GM19025 (cell line): Measurements from ENCODE around the gene SCG5.

Experiments used
- ATAC-seq: cut with Tn5 transposase; IDR thresholded peaks from one replicate; pipeline ENCODE4 v1.9.1; 2021; ENCODE audit warnings: mild to moderate bottlenecking, low read depth, moderate library complexity; ENCODE audit not compliant: unreplicated experiment

Gene SCG5

DNA sequence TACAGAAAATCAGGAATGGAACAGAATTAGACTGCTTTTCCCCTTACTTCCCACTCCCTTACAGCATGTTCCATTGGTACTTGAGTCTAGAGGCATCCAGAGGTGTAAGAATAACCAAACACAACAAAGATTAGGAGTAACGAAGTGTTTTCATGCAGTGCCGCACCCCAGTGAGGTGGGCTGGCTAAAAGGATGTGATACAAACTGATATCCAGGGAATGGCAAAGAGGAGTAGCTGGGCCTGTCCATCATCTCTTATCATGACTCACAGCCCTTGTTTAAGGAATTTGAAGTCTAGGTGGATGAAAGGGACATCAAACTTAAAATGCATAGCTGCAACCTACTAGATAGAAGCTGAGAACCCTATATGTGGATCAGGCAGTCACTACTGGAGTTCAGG is 16.4 kb downstream of the SCG5 start:
- no peak for ATAC-seq

DNA sequence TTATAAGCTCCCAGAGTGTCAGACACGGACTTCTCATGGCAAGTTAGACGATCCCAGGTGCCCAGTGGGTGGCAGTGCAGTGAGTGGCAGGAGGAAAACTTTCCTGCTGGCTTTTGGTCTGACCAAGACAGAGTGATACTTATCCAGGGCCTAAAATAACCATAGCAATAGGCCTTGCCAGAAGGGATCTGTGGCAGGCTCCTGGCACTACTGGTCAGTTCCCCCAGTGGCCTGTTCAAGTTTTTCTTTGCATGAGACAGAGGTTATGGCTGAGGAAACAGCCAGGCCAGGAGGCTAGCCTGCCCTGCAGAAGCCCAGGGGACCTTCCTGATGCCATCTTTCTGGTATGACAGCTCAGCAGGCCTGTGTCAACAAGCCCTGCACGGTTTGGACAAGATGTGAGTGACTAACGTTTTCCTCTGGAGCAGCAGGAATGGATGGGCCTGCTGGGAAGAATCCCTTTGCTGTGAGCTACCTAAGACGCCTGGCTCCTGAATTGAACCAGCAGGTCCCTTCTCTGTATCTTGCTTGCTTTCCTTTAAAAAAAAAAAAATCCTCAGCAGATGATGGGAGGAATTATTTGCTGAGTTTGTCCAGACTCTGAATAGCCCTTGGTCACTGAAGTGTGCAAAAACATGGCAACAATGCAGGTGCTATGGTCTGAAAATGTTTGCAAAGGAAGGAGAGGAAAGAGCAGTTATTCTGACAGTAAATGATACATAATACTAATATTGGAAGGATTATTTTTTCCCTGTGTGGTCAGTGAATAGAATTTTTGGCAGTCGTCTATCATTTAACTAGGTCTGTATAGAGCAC is 18.0 kb downstream of the SCG5 start:
- no peak for ATAC-seq

DNA sequence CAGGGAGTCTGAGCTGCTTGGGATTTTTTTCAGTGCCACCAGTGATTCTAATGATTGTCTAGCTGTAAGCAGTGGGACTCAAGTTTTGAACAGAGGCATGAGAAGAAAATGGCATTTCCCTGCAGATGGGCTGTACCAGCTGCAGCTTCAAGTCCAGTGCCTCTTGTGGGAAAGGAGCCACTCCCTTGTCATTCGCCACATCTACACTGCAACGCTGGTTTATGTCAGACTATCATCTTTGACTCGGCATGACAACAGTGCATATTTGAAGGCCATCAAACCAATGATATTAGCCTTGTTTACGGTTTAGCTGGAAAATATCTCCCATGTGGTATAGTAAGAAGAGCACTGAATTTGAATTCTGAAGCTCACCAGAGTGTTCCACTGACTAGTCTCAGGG is 22.2 kb downstream of the SCG5 start:
- ATAC-seq = no peak

DNA sequence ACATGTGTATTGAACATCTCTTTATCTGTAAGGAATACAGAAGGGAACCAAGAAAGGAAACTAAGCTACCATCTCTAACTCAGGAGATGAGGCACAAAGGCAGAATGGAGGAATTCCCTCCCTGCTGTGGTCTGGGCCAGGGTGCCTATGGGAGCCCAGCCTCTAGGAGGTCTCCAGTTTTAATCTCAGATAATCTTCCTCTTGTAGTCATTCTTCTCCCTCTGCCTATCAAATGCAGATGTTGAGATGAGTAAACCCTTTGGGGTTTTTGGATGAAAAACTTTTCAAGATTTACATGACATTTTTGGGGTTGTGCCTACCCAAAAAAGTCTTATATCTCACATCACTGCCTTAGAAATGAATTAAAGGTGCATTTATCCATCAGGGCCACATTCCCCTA is 23.3 kb downstream of the SCG5 start:
- no peak for ATAC-seq

DNA sequence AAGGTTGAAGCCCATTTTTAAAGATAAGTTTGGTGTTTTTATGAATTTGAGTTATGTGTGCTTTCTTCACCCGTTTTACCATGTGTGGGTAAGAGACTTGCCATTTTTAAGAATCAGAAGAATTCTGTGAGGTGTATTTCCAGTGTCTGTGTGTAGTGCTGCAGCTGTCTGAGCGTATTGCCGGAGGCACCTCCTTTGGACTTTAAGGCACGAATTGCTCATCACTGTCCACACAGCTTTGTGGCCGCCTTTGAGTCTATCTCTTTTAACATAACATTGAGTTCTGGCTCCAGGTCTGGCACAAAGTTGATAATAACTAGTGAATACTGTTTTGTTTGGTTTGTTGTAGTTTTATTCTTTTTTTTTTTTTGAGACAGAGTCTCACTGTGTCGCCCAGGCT is 25.8 kb downstream of the SCG5 start:
- ATAC-seq = no peak

DNA sequence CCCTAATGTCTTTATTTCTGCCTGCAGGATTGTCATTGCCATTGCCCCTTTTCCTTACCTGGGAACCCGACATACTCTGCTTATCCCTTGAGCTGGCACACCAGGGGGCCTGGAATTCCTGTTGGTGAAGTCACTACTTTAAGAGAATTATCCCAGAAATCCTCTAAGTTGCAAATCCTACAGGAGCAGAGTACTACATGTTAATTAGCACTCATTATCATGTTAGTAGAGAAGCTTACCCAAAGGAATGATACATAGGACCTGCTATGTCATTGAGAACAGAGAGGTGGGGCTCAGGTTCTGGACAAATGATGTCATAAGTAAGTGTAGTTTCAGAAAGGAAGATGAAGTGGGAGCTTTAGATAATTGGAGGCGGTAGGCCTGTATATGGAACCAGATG is 27.4 kb downstream of the SCG5 start:
- ATAC-seq = no peak

DNA sequence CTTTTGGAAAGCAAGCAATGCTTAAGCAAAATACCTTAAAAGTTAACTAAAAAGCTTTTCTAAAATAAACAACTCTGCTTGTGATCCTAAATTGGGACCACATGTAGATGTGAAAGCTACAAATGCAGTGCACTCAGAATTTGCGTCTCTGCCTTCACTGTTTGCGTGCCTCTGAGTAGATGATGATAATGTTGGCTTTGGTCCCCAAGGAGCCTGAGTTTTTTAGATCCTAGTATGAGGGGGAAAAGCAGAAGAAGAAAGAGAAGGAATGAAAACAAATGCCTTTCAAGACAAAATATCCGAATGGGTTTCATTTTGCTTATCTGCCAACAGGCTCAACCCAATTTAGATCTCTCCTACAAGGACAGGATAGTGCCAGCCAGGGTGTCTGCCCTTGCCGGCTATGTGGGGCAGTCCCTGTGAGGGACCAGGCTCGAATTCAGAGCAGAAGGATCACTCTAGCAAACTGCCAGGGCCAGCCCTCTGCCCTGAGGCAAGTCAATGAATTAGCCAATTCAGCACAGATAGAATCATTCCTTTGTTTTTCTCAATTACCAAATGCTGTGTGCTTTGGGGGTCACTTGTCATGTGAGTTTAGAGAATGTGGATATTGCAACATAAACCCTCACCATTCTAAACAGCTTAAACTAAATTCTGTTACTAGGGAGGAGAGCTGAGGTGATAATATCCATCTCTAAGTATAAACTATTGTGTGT is 28.5 kb downstream of the SCG5 start:
- ATAC-seq = no peak

DNA sequence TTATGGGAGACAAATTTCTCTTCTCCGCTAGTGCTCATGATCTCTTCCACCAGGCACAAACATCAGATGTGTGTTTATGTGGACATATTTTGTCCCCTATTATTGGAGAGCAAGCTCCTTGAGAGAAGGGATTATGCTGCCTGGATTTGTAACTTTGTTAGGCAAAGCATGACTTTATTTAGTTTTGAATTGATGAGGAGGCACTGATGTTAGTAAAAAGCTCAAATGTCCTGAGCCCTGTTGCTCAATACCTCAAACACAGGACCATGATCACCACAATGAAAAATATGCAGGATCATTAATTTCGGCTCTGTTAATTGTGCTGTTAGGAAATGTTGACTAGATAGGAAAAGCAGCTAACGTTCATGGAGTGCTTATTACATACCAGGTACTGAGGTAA is 29.1 kb downstream of the SCG5 start:
- no peak for ATAC-seq

DNA sequence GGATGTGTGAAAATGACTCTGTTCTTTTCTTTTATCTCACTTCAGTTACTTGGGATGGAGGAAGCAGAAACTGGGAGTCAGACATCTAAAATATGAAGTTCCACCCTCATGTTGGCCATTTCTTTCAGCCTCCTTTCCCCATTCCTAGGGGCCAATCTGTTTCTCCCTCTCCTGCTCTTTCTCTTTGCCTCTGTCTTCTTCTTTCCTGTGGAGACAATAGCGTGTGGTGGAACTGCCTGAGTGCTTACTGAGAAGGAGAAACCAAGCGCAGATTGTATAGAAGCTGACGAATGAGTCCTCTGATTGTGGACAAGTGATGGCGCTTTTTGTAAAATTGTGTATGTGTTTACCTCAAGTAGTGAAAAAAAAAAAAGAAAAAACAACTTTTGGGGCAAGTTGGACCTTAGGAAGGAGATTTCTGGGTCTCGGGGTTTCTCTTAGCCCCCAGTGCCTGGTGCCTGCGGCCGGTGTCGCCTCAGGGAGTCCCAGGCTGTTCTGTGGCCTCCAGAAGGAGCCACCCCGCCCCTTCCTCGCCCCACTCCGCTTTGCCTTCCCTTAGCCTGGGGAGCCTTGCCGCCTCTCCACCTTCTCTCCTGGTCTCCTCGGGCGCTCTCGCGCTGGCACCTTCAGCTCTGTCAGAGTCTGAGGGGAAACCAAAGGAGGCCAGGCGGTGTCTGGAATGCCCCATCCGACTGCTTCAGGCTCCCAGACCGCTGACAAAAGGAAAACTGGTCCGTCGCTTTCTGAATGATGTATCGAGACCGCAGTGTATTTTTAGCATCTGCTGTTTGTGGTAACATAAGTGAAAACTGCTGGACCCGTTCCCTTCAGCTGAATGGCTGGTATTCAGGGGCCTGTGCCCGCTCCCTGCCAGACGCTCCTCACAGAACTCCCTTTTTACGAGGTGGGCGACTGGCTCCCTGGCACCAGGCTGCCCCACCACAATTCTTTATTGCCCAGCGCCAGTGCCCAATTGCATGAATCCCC is 30.1 kb downstream of the SCG5 start:
- ATAC-seq = no peak

DNA sequence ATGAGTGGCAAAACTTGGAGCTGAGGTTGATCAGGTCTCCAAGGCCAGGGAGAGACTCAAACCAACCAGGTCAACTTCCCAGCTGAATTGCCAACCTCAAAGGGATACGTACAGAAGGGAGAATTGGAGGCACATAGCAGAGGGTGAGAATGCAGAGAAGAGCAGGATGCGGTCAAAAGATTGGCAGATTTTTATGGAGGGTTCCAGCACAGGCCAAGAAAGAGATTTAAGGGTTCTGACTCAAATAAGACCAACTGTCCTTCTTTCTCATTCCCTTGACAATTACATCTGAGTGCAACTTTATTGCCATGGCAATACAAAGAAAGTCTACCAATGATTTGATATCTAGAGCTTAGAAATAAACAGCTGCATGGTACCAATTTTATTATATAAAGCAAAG is 33.2 kb downstream of the SCG5 start:
- no peak for ATAC-seq

DNA sequence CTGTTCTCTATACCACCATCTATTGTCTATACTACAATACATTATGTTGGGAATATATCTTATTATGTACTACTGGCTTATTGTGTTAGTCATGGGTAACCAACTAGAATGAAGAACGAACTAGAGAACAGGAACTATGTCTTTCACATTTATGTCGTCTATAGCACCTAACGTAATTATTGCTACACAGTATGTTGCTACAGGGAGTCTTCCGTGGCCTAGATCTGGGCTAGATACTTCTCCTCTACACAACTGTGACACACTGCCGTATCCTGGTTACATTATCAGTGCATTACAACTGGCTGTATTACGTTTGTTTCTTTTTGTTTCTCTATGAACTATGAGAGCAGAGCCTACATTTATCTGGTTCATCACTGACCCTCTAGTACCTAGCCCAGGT is 34.0 kb downstream of the SCG5 start:
- ATAC-seq = no peak

DNA sequence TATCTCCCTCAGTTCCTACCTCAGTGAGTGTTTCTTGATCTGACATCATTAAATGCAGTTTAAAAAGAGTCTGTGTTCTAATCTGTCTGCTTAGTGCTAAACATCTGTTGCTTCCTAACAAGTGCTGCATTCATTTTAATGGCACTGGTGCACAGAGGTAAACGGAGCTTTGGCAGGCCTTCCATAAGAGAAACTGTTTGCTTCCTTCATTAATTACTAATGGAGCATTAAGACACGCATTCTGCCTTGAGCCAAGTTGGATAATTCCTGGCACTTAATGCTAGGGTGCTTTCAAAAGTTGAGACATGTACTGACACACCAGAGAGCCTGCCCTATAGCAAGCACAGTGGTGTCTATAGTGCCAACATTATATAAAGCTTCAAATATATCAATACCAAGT is 34.7 kb downstream of the SCG5 start:
- ATAC-seq = no peak

DNA sequence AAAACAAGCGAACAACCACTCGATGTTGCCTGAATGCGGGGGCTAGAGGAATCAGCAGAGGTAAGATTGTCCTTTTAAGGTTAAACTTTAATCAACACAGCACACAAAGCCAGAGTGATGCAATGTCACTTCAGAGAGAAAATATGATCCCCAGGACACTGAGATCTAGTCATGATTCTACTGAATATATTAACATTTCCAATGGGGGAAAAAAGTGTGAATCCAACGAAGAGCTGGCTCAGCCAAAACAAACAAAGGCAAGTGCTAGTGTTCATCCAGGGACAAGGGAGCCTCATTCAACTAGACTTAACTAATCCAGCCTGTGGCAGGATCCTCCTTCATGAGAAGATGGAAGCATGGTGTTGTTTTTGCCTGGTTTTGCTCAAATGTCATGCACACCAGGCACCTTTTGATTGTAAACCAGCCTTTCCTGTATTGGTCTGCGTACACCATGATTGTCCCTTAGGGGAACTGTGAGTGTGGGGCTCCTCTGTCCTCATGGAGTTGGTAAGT is 35.8 kb downstream of the SCG5 start:
- no peak for ATAC-seq

DNA sequence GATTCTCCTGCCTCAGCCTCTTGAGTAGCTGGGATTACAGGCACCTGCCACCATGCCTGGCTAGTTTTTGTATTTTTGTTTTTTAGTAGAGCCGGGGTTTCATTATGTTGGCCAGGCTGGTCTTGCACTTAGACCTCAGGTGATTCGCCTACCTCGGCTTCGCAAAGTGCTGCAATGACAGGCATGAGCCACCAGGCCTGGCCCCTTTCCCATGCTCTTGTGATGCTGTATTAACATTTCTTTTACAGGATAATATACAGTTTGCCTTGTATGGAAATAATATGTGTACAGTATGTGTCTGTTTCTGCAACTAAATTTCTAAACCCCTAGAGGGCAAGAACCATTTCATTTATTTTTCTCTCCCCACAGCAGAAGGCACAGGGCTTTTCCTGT is 37.8 kb downstream of the SCG5 start:
- ATAC-seq = no peak

DNA sequence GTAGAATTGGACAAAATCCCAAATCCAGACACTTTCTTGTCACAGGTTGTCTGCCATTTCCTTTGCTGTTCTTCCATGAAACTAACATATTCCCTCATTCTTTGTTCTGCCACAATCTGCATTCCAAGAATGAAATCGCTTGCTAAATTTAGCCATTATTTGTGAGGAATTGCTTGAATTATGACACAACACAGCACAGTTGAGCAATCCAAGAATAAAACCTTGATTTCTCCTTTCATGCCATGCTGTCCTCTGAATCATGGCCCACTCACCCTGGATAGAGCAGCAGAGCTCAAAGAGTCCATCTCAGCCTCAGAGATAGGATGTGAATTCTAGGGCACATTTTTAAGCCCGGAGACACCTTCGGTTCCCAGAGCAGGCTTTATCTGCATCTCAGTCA is 41.1 kb downstream of the SCG5 start:
- no peak for ATAC-seq

DNA sequence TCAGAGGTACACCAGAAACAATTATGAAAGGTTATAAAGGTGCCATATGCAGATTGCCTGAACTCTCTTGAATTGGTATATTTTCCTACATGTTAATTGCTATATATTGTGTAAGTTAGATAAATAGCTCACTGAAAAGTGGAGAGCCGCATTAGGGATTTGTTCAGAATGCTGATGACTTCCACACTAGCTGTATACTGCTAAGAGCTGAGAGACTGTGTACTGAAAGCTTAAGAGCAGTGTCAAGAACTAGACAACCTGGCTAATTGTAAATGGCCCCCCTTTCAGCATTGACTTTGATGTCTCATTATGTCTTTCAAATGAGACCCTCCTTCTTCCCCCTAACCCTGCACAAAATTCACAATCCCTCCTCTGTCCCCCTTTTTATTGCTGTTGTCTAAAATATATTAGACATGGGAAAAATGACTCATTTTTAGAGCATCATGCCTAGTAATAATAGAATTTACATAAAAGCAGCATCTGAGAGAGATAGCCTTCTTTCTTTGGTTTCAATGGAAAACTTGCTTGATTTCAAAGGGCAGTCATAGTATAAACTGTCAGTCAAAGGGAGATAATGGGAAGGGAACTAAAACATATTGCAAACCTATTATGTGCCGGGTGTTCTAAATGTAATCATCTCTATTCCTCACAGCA is 41.6 kb downstream of the SCG5 start:
- no peak for ATAC-seq

DNA sequence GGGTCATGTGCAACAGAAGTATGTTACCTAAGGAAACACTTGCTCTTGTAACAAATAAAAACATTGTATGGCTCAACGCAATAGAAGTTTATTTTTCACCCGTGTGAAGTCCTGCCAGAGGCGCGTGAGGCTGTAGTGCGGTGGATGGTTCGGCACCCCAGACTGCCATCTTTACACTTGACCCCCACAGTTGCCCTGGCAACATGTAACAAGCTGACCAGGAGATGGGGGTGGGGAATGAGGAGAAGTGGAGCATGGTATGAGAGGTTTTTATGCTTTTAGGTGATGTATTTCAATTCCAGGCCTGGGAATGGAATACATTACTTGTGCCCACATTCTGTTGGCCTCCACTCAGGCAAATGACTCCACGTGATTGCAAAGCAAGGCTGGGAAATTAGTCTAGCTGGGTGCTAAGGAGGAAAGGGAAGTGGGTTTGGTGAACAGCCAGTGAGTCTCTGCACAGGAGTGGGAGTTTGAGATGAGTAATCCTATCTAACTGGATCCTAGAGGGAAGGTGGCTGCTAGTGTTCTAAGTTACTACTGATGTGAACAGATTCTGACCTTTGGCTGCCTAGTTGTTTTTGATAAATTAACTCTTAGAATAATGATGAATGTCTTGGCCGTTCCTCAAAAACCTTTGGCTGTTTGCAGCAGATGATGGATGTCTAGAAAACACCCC is 42.5 kb downstream of the SCG5 start:
- no peak for ATAC-seq

DNA sequence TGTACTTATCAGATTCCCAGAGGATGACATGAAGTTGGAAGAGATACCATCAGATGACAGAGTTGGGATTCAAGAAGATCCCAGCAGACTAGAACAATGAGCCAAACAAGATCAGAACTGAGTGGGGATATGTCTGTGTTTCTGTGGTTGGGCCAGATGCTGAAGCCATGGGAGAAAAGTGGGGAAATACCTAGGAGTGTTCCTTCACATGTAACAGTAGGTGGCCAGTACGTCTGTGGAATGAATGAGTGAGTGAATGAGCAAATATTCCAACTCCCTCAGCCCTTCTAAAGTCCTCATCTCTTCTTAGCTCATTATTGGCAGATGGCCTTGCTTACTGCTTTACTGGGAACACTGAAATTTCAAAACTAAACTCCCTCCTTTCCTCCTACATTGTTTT is 44.1 kb downstream of the SCG5 start:
- no peak for ATAC-seq

DNA sequence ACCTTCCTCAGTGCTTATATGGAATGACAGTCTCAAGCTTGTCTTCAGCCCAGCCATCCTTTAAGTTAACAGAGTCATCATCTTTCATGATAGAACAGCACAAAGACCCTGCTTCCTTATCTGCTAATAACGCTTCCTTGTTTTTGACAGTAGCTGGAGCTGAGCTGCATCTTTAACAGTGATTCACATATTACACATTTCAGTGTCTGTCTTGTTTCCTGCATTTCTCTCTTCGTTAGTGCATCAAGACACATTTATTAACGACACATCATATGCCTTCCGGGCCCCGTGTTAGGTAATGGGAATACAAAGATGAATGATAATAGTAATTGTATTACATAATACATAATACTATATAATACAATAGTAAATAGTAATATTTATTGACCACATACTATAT is 46.0 kb downstream of the SCG5 start:
- no peak for ATAC-seq

DNA sequence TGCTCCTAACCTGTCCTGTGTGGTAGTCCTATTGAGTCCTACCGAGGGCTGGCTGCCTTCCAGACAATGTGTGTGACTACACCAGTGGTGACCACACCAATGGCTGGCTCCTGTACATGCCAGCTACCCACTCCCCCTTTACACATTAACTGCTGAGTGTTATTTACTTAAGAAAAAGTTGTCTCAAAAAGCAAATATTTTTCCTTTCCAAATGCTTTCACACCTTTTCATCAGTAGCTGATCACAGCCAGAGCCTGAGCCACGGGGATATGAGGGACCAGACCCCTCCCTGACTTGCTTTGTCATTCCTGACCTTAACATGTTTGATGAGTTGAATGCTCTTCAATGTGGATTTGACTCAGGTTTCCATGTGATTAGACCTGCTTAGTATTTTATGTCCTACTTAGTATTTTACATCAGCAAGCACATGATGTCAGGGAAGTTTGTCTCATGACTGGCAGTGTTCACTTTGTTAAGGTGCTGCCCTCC is 46.7 kb downstream of the SCG5 start:
- ATAC-seq = no peak
